ENCODE results near the gene ABCG5. TPM values are rescaled to one million over a fixed set of nuclear protein-coding genes. Genes with fewer than 3 reads are reported as not detected.

The ABCG5 gene
- total RNA-seq, 1 experiment from 2014 or later, result not detected

GRCh38 chr2:43776324-43776723 lies 62.3 kb downstream of the ABCG5 start:
- Mint-ChIP-seq H3K4me1 (ENCODE audit: insufficient read depth, unreplicated experiment) (no peaks in the 10 kb centered on the region), H3K9me3 (ENCODE audit: unreplicated experiment) (no peaks in the 10 kb centered on the region), H3K36me3 (ENCODE audit: insufficient read depth, unreplicated experiment) (peaks cover 26% of the 10 kb centered on the region), H3K4me3 (ENCODE audit: unreplicated experiment) (no peak overlapping the region), H3K27me3 (ENCODE audit: insufficient read depth, unreplicated experiment) (no peaks in the 10 kb centered on the region), H3K27ac (ENCODE audit: low read depth, unreplicated experiment) (no peak overlapping the region)
- no peak for DNase-seq (ENCODE audit: unreplicated experiment)
- ChIA-PET CTCF (no interaction called here), POLR2A (no interaction called here)
- no peak for TF ChIP-seq CTCF (IDR thresholded peaks at IDR 0.05; ENCODE audit: unreplicated experiment)
- intact Hi-C loops (cut with micrococcal nuclease), result no loop called here
- BruUV-seq (replicated peaks), result no TSS peak

GRCh38 chr2:43774617-43775016 lies 64.0 kb downstream of the ABCG5 start:
- no peak for TF ChIP-seq CTCF (IDR thresholded peaks at IDR 0.05; ENCODE audit: unreplicated experiment)
- Mint-ChIP-seq H3K4me3 (ENCODE audit: unreplicated experiment) (peak overlapping the region; percentile 91), H3K27ac (ENCODE audit: low read depth, unreplicated experiment) (peak overlapping the region; percentile 95), H3K4me1 (ENCODE audit: insufficient read depth, unreplicated experiment) (no peaks in the 10 kb centered on the region), H3K36me3 (ENCODE audit: insufficient read depth, unreplicated experiment) (peaks cover 17% of the 10 kb centered on the region), H3K27me3 (ENCODE audit: insufficient read depth, unreplicated experiment) (no peaks in the 10 kb centered on the region), H3K9me3 (ENCODE audit: unreplicated experiment) (no peaks in the 10 kb centered on the region)
- ChIA-PET POLR2A (interaction anchor here (0.8 to 2.1 kb wide), 16 partner anchors 8 to 169 kb away, joined by 3 to 10 read pairs (median 4); partner anchors contain the start of genes C1GALT1C1L and PLEKHH2), CTCF (interaction anchor here (1.0 to 1.3 kb wide), 4 partner anchors 163 to 169 kb away, joined by 3 to 6 read pairs (median 4); no protein-coding TSS in a partner anchor)
- BruUV-seq (replicated peaks), result TSS peak; percentile 63
- peak; percentile 2 for DNase-seq (ENCODE audit: unreplicated experiment)
- intact Hi-C loops (cut with micrococcal nuclease), result loop anchor here (5.0 kb wide), 1 partner anchor 167 kb away; no protein-coding TSS in a partner anchor

GRCh38 chr2:43773876-43774613 lies 64.6 kb downstream of the ABCG5 start, which contains the start of gene DYNC2LI1:
Gene DYNC2LI1 (plus strand): TSS chr2:43774039. CDS start chr2:43774139, 100 bp downstream.
- Mint-ChIP-seq H3K4me1 (ENCODE audit: insufficient read depth, unreplicated experiment) (no peaks in the 10 kb centered on the region), H3K36me3 (ENCODE audit: insufficient read depth, unreplicated experiment) (peaks cover 14% of the 10 kb centered on the region), H3K27me3 (ENCODE audit: insufficient read depth, unreplicated experiment) (no peaks in the 10 kb centered on the region), H3K27ac (ENCODE audit: low read depth, unreplicated experiment) (peak within 1 kb of the TSS; percentile 95), H3K4me3 (ENCODE audit: unreplicated experiment) (peak within 1 kb of the TSS; percentile 91), H3K9me3 (ENCODE audit: unreplicated experiment) (no peaks in the 10 kb centered on the region)
- intact Hi-C loops (cut with micrococcal nuclease), result loop anchor here (5.0 kb wide), 1 partner anchor 167 kb away; no protein-coding TSS in a partner anchor
- peak; percentile 93 for DNase-seq (ENCODE audit: unreplicated experiment)
- no peak for TF ChIP-seq CTCF (IDR thresholded peaks at IDR 0.05; ENCODE audit: unreplicated experiment)
- ChIA-PET CTCF (interaction anchor here (1.0 to 1.3 kb wide), 4 partner anchors 162 to 169 kb away, joined by 3 to 6 read pairs (median 4); no protein-coding TSS in a partner anchor), POLR2A (interaction anchor here (0.7 to 2.1 kb wide), 20 partner anchors 9 to 178 kb away, joined by 3 to 10 read pairs (median 3); partner anchors contain the start of genes C1GALT1C1L, PLEKHH2 and THADA)
- no TSS peak for BruUV-seq (replicated peaks)

GRCh38 chr2:43766006-43766405 lies 72.6 kb downstream of the ABCG5 start:
- intact Hi-C loops (cut with micrococcal nuclease), result no loop called here
- BruUV-seq (replicated peaks), result no TSS peak
- no peak for TF ChIP-seq CTCF (IDR thresholded peaks at IDR 0.05; ENCODE audit: unreplicated experiment)
- CTCF ChIA-PET, result no interaction called here
- Mint-ChIP-seq H3K4me3 (ENCODE audit: unreplicated experiment) (no peak overlapping the region), H3K4me1 (ENCODE audit: insufficient read depth, unreplicated experiment) (no peaks in the 10 kb centered on the region), H3K27me3 (ENCODE audit: insufficient read depth, unreplicated experiment) (no peaks in the 10 kb centered on the region), H3K27ac (ENCODE audit: low read depth, unreplicated experiment) (no peak overlapping the region), H3K36me3 (ENCODE audit: insufficient read depth, unreplicated experiment) (no peaks in the 10 kb centered on the region), H3K9me3 (ENCODE audit: unreplicated experiment) (no peaks in the 10 kb centered on the region)
- DNase-seq (ENCODE audit: unreplicated experiment), result peak; percentile 9
- POLR2A ChIA-PET, result no interaction called here

Data from MCF 10A (cell line).